ENCODE data around the gene ACBD4. TPM values are rescaled to one million over a fixed set of nuclear protein-coding genes. Genes with fewer than 3 reads are reported as not detected.

The ACBD4 gene
- total and polyA plus RNA-seq, 2 of the 13 experiments (the other 11 are each of a cell fraction or from before 2014, with no cell fraction given), result 16.1 to 26.9 TPM

- TF ChIP-seq TFDP2 (CRISPR knock-in tag; IDR thresholded peaks at IDR 0.05) (0 out of 2 replicates have a peak, but pooled peaks have one; percentile 35), THAP8 (CRISPR knock-in tag; IDR thresholded peaks at IDR 0.05; ENCODE audit: borderline replicate concordance) (0 out of 2 replicates have a peak, but pooled peaks have one; percentile 32), DR1 (CRISPR knock-in tag; IDR thresholded peaks at IDR 0.05) (no peak), ZFP1 (CRISPR knock-in tag; IDR thresholded peaks at IDR 0.05) (no peak), AKNA (CRISPR knock-in tag; IDR thresholded peaks at IDR 0.05; ENCODE audit: borderline replicate concordance) (no peak), NCOA2 (CRISPR knock-in tag; IDR thresholded peaks at IDR 0.05) (peak; percentile 65), MBNL3 (CRISPR knock-in tag; conservative IDR thresholded peaks at IDR 0.05) (no peak), GLMP (CRISPR knock-in tag; IDR thresholded peaks at IDR 0.05; ENCODE audit: borderline replicate concordance) (no peak), ZMAT3 (CRISPR knock-in tag; conservative IDR thresholded peaks at IDR 0.05) (0 out of 2 replicates have a peak, but pooled peaks have one; percentile 27), BHLHE40 (IDR thresholded peaks at IDR 0.05; ENCODE audit: low read length) (no peak), SALL2 (CRISPR knock-in tag; IDR thresholded peaks at IDR 0.05) (no peak), ZNF614 (CRISPR knock-in tag; IDR thresholded peaks at IDR 0.05; ENCODE audit: borderline replicate concordance) (no peak), SKI (IDR thresholded peaks at IDR 0.05; ENCODE audit: partially characterized antibody) (no peak), SMARCE1 (IDR thresholded peaks at IDR 0.05; ENCODE audit: borderline replicate concordance) (no peak)
These were observed 33.3 kb upstream of the ACBD4 start (continued) for GRCh38 chr17:45101883-45102811.
